ENCODE measurements around the gene TRAF2.

DNA sequence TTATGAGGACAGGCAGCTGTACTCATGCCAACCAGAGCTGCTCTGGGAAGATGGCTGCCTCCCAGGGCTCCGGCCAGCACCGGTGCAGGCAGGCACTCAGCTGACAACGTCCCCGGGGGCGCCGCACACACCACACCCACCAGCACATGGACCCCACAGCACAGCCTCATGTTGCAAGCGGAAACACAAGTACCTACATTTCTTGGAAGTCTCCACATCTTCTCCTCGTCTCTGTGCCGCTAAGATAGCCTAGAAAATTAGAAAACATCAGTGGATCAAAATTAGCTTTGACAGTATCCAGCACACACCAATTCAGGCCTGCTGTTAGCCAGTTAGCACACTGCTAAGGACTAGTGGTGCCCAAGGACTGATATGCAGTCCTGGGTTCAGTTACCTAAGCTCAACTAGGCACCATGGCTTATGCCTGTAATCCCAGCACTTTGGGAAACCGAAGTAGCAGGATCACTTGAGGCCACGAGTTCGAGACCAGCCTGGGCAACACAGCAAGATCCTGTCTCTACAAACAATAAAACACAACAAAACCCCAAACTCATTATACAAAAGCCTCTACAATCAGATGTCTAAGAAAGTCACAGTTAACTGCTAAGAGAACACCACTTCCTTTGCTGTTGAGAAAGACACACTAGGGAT, 22.6 kb upstream of the TRAF2 start:
- no peak for TF ChIP-seq TCF12 (IDR thresholded peaks at IDR 0.05; ENCODE audit: low read depth)
- no peak for TF ChIP-seq TAF1 (IDR thresholded peaks at IDR 0.05; ENCODE audit: low read depth)
- no peak for TF ChIP-seq EGR1 (IDR thresholded peaks at IDR 0.05)
- no peak for TF ChIP-seq CEBPB (IDR thresholded peaks at IDR 0.05)
- TF ChIP-seq, protein P1, sequence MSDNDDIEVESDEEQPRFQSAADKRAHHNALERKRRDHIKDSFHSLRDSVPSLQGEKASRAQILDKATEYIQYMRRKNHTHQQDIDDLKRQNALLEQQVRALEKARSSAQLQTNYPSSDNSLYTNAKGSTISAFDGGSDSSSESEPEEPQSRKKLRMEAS (IDR thresholded peaks at IDR 0.05) = no peak
- TF ChIP-seq EP300 (IDR thresholded peaks at IDR 0.05; ENCODE audit: borderline replicate concordance) = no peak
- TF ChIP-seq, protein P2, sequence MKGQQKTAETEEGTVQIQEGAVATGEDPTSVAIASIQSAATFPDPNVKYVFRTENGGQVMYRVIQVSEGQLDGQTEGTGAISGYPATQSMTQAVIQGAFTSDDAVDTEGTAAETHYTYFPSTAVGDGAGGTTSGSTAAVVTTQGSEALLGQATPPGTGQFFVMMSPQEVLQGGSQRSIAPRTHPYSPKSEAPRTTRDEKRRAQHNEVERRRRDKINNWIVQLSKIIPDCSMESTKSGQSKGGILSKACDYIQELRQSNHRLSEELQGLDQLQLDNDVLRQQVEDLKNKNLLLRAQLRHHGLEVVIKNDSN (IDR thresholded peaks at IDR 0.05) = no peak

Measured in Ishikawa (cell line).